ENCODE data around the gene CRTC1.
"Not testable (repeated sequence)": the region's sequence is repeated elsewhere in the genome, so short reads cannot be mapped to it uniquely, and the experiment has no call there.

The CRTC1 gene

GRCh38 chr19:18733196-18733647 is 49.7 kb downstream of the CRTC1 start:
- DNase-seq: no peak

- not testable (repeated sequence) for DNase-seq
Observed at GRCh38 chr19:18733762-18734332, 50.4 kb downstream of the CRTC1 start.

- no peak for DNase-seq
Observed at GRCh38 chr19:18735324-18735723, 51.8 kb downstream of the CRTC1 start.

- peak; percentile 59 for DNase-seq
Observed at GRCh38 chr19:18735752-18736151, 52.3 kb downstream of the CRTC1 start.

- no peak for DNase-seq
Observed at GRCh38 chr19:18736415-18737336, 53.2 kb downstream of the CRTC1 start.

GRCh38 chr19:18737337-18737953 is 54.0 kb downstream of the CRTC1 start:
- DNase-seq: no peak

GRCh38 chr19:18737954-18738351 is 54.5 kb downstream of the CRTC1 start:
- no peak for DNase-seq

- no peak for DNase-seq
Observed at GRCh38 chr19:18738961-18739690, 55.6 kb downstream of the CRTC1 start.

GRCh38 chr19:18741124-18742121 is 57.9 kb downstream of the CRTC1 start:
- DNase-seq: no peak

GRCh38 chr19:18742324-18742723 is 58.8 kb downstream of the CRTC1 start:
- DNase-seq: no peak

GRCh38 chr19:18742838-18743783 is 59.6 kb downstream of the CRTC1 start:
- no peak for DNase-seq

GRCh38 chr19:18743784-18744418 is 60.4 kb downstream of the CRTC1 start:
- no peak for DNase-seq

- peak; percentile 76 for DNase-seq
Observed at GRCh38 chr19:18745012-18745735, 61.7 kb downstream of the CRTC1 start.

- no peak for DNase-seq
Observed at GRCh38 chr19:18745931-18746330, 62.5 kb downstream of the CRTC1 start.

GRCh38 chr19:18746401-18747325 is 63.2 kb downstream of the CRTC1 start:
- DNase-seq: peak; percentile 75

- no peak for DNase-seq
Observed at GRCh38 chr19:18749362-18750231, 66.1 kb downstream of the CRTC1 start.

All from right forelimb (tissue), 1 donor.